ENCODE data around the gene RASSF1. TPM values are rescaled to one million over a fixed set of nuclear protein-coding genes. Genes with fewer than 3 reads are reported as not detected.

Gene RASSF1
- total and polyA plus RNA-seq, 2 of the 4 experiments (the other 2 are of a cell fraction): 17.4 to 53.4 TPM

GRCh38 chr3:50353245-50354004, 12.8 kb upstream of the RASSF1 start:
- Histone ChIP-seq H2BK15ac (ENCODE audit: low read depth, low read length) (no peak overlapping the region), H2BK5ac (ENCODE audit: low read depth, low read length, poor library complexity, severe bottlenecking) (no peak overlapping the region), H3K27me3 (ENCODE audit: control insufficient read depth, insufficient read depth, low read length) (no peaks in the 10 kb centered on the region), H3K79me1 (ENCODE audit: low read depth in 1 of 2, low read length in 2 of 2) (peaks cover 23 to 75% of the 10 kb centered on the region in 2 experiments), H3K4ac (ENCODE audit: low read depth, low read length) (no peak overlapping the region), H4K20me1 (ENCODE audit: insufficient read depth, low read length) (peaks cover 48% of the 10 kb centered on the region), H3K36me3 (ENCODE audit: control insufficient read depth, insufficient read depth, low read length) (peaks cover 47% of the 10 kb centered on the region), H2AK9ac (replicated peaks; ENCODE audit: low read depth, low read length, poor library complexity) (no peak overlapping the region), H3K18ac (ENCODE audit: low read depth, low read length) (no peak overlapping the region), H4K91ac (ENCODE audit: insufficient read depth, low read depth, low read length) (no peak overlapping the region), H3K4me1 (ENCODE audit: control insufficient read depth, insufficient read depth, low read length) (peaks cover 35% of the 10 kb centered on the region), H3K4me3 (ENCODE audit: insufficient read depth, low read depth, low read length) (no peak overlapping the region), H3K4me2 (ENCODE audit: low read depth, low read length) (no peak overlapping the region), H3K56ac (ENCODE audit: extremely low read depth, insufficient read depth, low read length) (no peak overlapping the region), H3K9ac (ENCODE audit: low read depth, low read length) (no peak overlapping the region), H3K27ac (ENCODE audit: insufficient read depth, low read length) (no peak overlapping the region), H2AFZ (replicated peaks; ENCODE audit: low read length, poor library complexity) (no peak overlapping the region), H2BK20ac (ENCODE audit: low read depth, low read length) (no peak overlapping the region), H2BK120ac (ENCODE audit: low read depth, low read length) (no peak overlapping the region), H4K5ac (ENCODE audit: low read depth, low read length) (no peak overlapping the region), H3K14ac (replicated peaks; ENCODE audit: low read depth, low read length) (no peak overlapping the region), H4K8ac (ENCODE audit: low read depth in 2 of 2, low read length in 2 of 2) (no peak overlapping the region), H3K9me3 (ENCODE audit: control insufficient read depth, insufficient read depth, low read length) (no peaks in the 10 kb centered on the region), H2AK5ac (ENCODE audit: low read depth, low read length) (no peak overlapping the region), H3K23ac (ENCODE audit: low read depth, low read length) (no peak overlapping the region), H3K9me1 (ENCODE audit: insufficient read depth, low read length) (peaks cover 17% of the 10 kb centered on the region; the same call in 1 of the 2 replicates)
- BruUV-seq (replicated peaks): no TSS peak
- ChIA-PET POLR2A (ENCODE audit: unreplicated experiment) (interaction anchor here (1.0 kb wide), 1 partner anchor 16 kb away, joined by 3 read pairs; no protein-coding TSS in a partner anchor), CTCF (interaction anchor here (0.8 kb wide), 1 partner anchor 8 kb away, joined by 3 read pairs; no protein-coding TSS in a partner anchor)
- TF ChIP-seq RFX5 (IDR thresholded peaks at IDR 0.05; ENCODE audit: low read depth, low read length) (no peak), RAD21 (IDR thresholded peaks at IDR 0.05; ENCODE audit: low read length) (no peak), USF2 (IDR thresholded peaks at IDR 0.05; ENCODE audit: low read depth, low read length) (no peak), MAZ (IDR thresholded peaks at IDR 0.05; ENCODE audit: borderline replicate concordance, low read depth, low read length) (no peak), NFE2L2 (IDR thresholded peaks at IDR 0.05; ENCODE audit: low read depth, low read length) (no peak), SMC3 (IDR thresholded peaks at IDR 0.05; ENCODE audit: low read depth, low read length) (no peak), RCOR1 (IDR thresholded peaks at IDR 0.05; ENCODE audit: insufficient replicate concordance, low read length) (no peak), MXI1 (IDR thresholded peaks at IDR 0.05; ENCODE audit: borderline replicate concordance, low read depth, low read length) (no peak), CTCF (conservative IDR thresholded peaks at IDR 0.05; ENCODE audit: low read depth, low read length) (no peak)
- dilution Hi-C loops (cut with HindIII; ENCODE audit: low sequenced_read_pairs, unreplicated experiment) (no loop called here), intact Hi-C loops (cut with micrococcal nuclease) (no loop called here), in situ Hi-C loops (cut with MboI; ENCODE audit: low sequenced_read_pairs) (no loop called here)
- DNase-seq (no peak), ATAC-seq (ENCODE audit: low read depth) (no peak)
- 92% methylated on average over 11 of the region's 12 CpGs; no CpG with 5 or more reads in 1 of the 2 experiments for WGBS, 2 experiments (ENCODE audit: extremely low coverage in 2 of 2, insufficient read length in 1 of 2)

Measured in IMR-90 (cell line).